IPS DF 19.7 (cell line): ENCODE measurements around the gene HBG1.

ENCODE experiments used
- DNase-seq: peaks from one replicate; pipeline ENCODE4 v3.0.0-alpha.2; 2013; ENCODE audit warnings: low read depth, low spot score

Gene HBG1

DNA sequence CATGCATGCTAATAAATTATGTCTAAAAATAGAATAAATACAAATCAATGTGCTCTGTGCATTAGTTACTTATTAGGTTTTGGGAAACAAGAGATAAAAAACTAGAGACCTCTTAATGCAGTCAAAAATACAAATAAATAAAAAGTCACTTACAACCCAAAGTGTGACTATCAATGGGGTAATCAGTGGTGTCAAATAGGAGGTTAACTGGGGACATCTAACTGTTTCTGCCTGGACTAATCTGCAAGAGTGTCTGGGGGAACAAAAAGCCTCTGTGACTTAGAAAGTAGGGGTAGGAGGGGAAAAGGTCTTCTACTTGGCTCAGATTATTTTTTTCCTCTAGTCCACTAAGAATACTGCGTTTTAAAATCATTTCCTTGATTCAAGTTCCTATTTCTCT is 22.0 kb downstream of the HBG1 start:
- no peak for DNase-seq

DNA sequence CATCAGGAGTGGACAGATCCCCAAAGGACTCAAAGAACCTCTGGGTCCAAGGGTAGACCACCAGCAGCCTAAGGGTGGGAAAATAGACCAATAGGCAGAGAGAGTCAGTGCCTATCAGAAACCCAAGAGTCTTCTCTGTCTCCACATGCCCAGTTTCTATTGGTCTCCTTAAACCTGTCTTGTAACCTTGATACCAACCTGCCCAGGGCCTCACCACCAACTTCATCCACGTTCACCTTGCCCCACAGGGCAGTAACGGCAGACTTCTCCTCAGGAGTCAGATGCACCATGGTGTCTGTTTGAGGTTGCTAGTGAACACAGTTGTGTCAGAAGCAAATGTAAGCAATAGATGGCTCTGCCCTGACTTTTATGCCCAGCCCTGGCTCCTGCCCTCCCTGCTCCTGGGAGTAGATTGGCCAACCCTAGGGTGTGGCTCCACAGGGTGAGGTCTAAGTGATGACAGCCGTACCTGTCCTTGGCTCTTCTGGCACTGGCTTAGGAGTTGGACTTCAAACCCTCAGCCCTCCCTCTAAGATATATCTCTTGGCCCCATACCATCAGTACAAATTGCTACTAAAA is 22.8 kb downstream of the HBG1 start, which contains the start of gene HBB:
Gene HBB, minus strand, starts transcription at position 340 of the 579 bp plus-strand sequence. Its CDS starts 50 bp downstream, at position 290.
- DNase-seq: no peak

DNA sequence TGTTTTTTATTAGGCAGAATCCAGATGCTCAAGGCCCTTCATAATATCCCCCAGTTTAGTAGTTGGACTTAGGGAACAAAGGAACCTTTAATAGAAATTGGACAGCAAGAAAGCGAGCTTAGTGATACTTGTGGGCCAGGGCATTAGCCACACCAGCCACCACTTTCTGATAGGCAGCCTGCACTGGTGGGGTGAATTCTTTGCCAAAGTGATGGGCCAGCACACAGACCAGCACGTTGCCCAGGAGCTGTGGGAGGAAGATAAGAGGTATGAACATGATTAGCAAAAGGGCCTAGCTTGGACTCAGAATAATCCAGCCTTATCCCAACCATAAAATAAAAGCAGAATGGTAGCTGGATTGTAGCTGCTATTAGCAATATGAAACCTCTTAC is 24.2 kb downstream of the HBG1 start:
- no peak for DNase-seq

DNA sequence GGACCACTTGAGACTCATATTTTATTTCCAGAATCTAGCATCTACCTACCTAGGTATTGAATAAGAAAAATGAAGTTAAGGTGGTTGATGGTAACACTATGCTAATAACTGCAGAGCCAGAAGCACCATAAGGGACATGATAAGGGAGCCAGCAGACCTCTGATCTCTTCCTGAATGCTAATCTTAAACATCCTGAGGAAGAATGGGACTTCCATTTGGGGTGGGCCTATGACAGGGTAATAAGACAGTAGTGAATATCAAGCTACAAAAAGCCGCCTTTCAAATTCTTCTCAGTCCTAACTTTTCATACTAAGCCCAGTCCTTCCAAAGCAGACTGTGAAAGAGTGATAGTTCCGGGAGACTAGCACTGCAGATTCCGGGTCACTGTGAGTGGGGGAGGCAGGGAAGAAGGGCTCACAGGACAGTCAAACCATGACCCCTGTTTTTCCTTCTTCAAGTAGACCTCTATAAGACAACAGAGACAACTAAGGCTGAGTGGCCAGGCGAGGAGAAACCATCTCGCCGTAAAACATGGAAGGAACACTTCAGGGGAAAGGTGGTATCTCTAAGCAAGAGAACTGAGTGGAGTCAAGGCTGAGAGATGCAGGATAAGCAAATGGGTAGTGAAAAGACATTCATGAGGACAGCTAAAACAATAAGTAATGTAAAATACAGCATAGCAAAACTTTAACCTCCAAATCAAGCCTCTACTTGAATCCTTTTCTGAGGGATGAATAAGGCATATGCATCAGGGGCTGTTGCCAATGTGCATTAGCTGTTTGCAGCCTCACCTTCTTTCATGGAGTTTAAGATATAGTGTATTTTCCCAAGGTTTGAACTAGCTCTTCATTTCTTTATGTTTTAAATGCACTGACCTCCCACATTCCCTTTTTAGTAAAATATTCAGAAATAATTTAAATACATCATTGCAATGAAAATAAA is 24.8 kb downstream of the HBG1 start:
- no peak for DNase-seq

DNA sequence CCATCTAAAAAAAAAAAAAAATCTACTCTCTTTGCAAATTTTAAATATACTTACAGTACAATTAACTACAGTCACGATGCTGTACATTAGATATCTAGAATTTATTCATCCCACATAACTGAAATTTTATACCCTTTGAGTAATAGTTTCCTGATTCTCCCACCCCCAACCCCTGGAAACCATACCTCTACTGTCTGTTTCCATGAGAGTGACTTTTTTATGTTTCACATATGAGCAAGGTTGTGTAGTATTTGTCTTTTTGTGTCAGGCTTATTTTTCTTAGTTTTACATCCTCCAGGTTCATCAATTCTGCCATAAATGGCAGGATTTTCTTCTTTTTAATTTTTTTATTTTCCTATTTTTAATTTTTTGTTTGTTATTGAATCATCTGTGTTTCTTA is 26.0 kb downstream of the HBG1 start:
- no peak for DNase-seq

DNA sequence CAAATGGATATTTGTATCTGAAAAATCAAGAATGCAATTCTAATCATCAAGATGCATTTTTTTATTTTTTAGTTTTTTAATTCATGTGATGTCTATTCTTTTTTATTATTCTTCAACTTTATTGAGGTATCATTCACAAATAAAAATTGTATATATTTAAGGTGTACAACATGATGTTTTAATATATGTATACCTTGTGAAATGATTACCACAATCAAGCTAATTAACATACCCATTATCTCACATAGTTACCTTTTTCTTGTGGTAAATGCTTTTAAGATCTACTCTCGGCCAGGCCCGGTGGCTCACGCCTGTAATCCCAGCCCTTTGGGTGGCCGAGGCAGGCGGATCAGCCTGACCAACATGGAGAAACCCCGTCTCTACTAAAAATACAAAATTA is 26.5 kb downstream of the HBG1 start:
- DNase-seq: no peak

DNA sequence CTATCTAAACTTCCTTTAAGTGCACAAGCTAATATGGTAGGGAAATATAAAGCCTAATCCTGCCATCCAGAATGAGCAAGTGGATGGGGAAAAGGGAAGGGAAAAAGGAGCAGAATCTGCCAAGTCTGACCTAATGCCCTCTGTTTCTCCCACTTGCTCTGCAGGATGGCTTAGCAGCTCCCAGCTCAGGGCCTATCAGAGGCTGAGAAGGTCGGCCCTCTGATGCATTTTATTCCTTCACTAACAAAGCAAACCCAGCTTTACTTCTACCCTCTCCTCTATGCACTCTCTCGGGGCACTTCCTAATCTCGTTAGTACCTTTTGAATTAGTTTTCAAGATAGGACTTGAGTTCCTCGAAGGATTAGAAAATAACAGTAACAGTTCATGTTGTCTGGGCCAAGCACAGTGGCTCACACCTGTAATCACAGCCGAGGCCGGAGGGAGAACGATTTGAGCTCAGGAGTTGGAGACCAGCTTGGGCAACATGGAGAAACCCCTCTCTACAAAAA is 39.2 kb downstream of the HBG1 start:
- DNase-seq: no peak

DNA sequence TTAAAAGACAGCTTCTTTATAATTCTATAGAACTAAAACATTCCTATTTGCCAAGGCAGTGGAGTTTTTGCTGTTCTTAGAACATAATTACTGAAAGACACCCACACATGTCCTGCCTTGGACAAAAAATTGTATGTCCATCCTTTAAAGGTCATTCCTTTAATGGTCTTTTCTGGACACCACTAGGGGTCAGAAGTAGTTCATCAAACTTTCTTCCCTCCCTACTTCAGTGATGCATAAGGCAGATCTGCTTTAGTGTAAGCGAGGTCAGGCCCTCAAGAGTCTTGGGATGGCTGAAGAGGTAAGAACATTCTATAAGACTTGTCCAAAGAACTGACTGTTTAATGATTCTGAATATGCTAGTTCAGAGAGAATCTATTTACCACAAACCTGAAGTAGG is 44.9 kb downstream of the HBG1 start:
- peak; percentile 40 for DNase-seq

DNA sequence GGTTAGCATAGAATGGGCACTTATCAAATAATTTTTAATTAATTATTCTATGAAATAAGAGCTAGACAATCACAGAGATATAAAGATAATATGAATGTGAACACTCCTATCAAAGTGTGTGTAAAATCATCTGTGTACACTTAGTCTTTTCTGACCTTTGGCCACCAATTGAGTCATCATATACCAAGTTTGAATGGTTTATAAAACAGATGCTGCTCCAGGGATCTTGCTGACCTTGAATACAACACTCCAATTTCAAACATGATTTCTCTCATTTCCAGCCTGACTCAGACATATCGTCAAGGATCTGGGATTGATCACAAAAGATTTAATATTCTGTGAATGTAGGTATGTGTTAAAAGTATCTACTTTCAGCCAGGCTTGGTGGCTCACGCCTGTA is 46.3 kb downstream of the HBG1 start:
- DNase-seq: no peak

DNA sequence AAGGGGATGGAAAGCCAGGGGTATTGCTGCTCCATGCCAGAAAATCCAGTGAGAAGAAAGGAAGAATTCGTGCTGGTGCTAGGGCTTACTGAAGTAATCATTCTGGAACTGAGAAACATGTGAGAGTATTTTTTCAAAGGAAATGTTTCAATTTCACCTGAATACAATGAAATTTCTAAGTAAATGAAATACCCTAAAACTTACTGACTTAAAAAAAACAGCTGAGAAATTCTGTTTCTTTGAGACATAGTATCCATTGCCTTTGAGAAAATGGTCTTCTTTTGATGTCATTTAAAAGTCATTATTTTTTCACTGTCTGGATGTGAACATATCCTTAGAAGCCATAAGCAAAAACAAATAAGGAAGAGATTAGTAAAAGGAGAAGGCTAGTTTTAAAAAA is 49.1 kb downstream of the HBG1 start, which contains the start of gene OR51V1:
Gene OR51V1, minus strand, starts transcription at position 101 of the 400 bp plus-strand sequence. Its CDS starts 0 bp downstream, at position 101.
- DNase-seq: no peak

DNA sequence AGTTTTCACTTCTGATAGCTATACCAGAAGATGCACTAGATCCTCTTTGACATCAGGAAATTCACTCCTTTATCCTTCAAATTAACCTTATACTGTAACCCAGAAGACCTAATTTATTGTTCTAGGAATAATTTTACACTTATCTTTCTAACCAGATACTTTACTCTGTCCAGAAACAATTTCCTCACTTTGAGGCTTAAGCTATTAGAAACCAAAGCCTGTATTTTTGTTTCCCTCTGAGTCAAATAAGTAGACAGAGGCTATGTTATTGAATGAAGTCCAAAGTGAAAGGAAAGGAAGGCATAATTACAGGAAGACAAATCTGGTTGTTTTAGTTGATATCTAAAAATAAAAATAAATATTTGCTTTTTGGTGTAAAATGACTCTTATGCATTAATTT is 51.4 kb downstream of the HBG1 start:
- no peak for DNase-seq
